Stimulated activated CD4-positive, alpha-beta T cell treated with anti-CD3 and anti-CD28 coated beads, TNF-alpha, amount 100 ng/mL, for 1 hour (primary cell): Measurements from ENCODE around the gene SLC5A5.
"Not testable (repeated sequence)": the region's sequence is repeated elsewhere in the genome, so short reads cannot be mapped to it uniquely, and the experiment has no call there.

Experiments used
- DNase-seq, 3 donors: peaks; one replicate each; pipeline ENCODE4 v3.0.0-alpha.2; 2020; ENCODE audit warnings: low read depth in 3 of 3, low spot score in 1 of 3

Gene SLC5A5

DNA sequence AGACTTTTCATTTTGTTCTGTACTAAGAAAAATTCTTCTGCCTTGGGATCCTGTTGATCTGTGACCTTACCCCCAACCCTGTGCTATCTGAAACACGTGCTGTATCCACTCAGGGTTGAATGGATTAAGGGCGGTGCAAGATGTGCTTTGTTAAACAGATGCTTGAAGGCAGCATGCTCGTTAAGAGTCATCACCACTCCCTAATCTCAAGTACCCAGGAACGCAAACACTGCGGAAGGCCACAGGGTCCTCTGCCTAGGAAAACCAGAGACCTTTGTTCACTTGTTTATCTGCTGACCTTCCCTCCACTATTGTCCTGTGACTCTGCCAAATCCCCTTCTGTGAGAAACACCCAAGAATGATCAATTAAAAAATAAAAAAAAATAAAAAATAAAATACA is 47.4 kb downstream of the SLC5A5 start:
- not testable (repeated sequence) for DNase-seq

DNA sequence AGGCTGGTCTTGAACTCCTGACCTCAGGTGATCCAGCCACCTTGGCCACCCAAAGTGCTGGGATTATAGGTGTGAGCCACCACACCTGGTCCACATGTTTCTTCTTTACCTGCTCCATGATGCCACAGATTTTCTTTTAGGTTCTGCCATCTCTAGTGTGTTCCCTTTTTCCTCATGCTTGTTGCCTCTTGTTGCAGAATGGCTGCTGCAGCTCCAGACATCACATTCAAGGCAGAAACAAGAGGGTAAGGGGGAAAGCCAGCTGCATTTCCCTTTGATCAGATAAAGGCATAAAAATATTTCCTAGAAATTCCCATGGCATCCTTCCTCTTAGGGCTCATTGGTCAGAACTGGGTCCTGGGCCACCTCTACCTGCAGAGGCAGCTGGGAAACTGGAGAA is 48.8 kb downstream of the SLC5A5 start:
- no peak for DNase-seq

DNA sequence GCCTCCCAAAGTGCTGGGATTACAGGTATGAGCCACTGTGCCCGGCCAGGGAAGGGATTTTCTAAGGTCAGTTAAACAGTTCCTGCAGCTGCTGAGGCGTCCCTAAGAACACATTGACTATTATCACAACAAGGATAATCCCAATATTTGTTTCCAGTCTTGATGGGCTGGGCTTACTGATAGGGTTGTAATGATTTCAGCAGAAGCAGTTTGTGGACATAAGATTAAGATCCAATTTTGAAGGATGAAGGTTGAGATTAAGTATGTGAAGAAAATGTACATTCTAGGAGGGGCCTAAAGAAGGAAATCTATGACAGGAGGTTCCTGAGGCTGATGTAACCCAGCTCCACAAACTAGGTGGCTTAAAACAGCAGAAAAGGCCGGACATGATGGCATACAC is 50.4 kb downstream of the SLC5A5 start:
- DNase-seq: no peak

DNA sequence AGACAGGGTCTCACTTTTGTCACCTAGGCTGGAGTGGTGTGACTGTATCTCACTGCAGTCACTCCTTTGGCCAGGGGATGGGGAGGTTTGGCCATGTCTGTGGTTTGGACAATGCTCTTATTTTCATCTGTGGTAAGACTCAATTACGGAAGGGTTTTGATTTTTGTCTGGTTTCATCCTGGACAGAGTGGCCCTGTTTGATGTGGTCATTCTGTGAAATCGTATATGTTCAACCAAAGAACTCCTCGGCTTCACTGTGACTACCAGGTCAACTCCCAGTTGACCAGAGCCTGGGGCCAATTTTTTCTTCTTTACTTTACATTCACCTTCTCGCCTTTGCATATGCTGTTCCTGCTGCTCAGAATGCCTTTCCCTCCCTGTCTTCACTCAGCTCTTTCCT is 54.3 kb downstream of the SLC5A5 start:
- DNase-seq: no peak

DNA sequence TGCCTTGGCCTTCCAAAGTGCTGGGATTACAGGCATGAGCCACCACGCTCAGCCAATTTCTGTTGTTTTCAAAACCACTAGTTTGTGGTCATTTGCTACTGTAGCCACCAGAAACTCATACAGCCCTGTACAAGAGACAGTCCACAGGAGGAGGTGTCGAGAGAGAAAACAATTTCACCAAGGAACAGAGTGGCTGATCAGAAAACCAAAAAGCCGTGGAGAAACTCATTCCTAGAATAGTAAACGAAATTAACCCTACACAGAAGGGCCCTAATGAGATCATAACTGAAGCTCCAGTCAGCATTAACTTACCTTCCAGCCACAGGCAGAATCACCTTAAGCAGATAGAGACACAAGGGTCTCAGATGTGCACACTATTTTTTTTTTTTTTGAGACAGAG is 57.3 kb downstream of the SLC5A5 start:
- DNase-seq: no peak

DNA sequence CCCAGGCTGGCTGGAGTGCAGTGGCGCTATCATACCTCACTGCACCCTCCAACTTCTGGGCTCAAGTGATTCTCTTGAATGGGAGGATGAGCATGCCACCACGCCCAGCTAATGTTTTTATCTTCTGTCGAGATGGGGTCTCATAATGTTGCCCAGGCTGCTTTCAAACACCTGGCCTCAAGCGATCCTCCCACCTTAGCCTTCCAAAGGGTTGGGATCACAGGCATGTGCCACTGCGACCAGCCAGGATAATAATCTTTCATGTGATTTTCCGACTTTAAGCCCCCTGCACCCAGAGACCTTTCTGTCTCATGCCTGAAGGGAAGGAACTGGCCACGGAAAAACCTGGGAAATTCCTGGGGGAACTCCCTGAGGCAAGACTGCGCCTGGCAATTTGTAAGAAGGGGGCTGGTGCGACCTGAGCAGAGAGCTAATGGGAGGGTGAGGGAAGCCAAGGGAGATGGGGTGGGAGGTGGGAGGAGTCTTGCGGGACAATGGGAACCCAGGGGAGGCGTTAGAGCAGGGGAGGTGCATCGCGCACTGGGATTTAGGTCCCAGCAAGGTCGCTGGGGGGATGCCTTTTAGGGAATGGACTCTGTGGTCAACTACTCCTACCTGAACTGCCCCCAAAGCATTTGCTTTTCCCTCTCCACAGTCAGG is 59.9 kb downstream of the SLC5A5 start:
- no peak for DNase-seq

DNA sequence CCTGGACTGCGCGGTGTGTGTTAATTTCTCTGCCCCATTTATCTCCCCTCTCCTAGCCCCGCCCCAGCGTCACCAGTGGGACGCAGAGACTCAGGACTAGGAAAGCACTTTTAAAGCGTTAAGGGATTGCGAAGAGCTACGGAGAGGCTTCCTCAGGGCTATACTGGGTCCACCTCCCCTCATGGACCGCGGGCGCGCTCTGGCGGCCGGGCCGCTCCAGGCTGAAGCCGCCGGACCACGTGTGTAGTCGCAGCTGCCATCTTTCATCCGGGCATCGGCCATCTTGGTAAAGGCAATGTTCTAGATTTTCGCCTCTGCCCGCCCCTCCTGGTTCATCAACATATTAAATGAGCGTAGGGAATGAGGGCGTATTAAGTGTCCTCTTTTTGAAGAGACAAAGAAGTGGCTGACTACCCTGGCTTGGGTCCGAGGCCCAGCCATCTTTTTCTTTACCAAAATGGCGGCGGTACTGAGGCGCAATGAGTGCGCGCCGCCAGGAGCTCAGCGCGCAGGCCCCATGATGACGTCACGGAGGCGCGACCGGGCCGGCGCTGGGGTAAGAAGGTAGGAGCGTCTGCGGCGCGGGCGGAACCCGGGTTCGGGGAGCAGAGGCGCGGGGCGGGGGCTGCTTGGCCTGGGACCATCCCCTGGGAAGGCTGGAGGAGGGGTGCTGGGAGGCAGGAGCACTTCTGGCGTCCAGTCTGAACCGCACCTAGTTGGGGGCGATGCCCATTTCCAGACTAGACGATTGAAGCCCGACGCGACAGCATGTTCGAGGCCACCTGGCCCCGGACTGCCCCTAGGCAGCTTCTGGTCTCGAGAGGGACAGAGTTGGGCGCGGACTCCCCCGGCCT is 61.0 kb downstream of the SLC5A5 start, which contains the start of gene CCDC124:
Gene CCDC124, plus strand, starts transcription at position 531 of the 854 bp plus-strand sequence. CDS start 3,406 bp downstream, outside the sequence.
- DNase-seq: peak; percentile 82 to 86 (median 85)

DNA sequence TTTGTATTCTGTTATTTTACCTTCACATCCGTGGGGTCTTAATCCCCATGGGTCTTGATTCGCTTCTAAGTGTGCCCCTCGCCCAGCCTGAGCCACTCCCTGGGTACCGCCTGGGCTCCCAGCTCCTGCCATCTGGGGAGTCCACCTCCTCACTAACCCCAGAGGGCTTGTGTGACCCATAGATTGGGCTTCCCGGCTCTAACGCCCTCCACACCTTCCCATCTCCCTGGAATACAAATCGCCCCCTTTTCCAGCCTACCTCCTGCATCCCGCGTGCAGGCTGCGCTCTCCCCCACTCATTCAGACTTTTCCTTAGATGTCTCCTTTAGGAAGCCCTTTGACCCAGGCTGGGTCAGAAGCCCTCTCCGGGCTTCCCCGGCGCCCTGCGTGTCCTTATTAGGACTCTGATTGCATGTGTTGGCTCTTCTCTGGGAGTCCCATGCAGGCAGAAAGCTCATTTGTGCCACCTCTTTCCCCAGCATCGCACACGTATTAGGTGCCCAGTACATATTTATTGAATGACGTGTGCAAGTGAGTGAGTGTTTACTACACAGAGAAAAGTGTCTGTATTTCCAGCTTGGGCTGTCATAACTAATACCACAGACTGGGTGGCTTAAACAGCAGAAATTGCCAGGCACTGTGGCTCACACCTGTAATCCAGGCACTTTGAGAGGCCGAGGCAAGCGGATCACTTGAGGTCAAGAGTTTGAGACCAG is 61.8 kb downstream of the SLC5A5 start:
- no peak for DNase-seq

DNA sequence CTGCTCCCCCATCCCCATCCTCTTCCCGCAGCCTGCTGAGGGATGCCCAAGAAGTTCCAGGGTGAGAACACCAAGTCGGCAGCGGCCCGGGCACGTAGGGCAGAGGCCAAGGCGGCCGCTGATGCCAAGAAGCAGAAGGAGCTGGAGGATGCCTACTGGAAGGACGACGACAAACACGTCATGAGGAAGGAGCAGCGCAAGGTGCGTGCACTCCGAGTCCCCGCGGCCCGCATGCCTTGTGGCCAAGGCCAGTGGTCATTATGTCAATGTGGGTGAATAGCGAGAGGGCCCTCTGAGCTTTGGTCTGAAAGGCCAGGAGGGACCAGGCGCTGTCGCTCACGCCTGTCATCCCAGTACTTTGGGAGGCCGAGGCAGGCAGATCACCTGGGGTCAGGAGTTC is 64.6 kb downstream of the SLC5A5 start:
- DNase-seq: no peak

DNA sequence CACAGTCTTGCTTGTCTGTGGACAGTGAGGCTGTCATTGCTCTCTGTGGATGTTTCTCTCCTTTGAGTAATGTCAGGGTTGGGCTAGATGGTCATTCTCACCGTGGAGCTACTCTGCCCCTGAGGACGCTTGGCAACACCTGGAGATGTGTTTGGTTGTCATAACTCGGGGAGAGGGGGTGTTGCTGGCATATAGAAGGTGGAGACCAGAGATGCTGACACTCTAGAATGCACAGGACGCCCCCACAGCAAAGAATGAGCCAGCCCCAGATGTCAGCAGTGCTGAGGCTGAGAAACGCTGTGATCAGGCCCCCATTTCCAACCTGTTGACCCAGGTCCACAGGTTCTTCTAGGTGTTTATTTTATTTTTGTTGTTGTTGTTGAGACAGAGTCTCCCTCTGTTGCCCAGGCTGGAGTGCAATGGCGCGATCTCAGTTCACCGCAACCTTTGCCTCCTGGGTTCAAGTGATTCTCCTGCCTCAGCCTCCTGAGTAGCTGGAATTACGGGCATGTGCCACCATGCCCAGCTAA is 65.7 kb downstream of the SLC5A5 start:
- DNase-seq: no peak

DNA sequence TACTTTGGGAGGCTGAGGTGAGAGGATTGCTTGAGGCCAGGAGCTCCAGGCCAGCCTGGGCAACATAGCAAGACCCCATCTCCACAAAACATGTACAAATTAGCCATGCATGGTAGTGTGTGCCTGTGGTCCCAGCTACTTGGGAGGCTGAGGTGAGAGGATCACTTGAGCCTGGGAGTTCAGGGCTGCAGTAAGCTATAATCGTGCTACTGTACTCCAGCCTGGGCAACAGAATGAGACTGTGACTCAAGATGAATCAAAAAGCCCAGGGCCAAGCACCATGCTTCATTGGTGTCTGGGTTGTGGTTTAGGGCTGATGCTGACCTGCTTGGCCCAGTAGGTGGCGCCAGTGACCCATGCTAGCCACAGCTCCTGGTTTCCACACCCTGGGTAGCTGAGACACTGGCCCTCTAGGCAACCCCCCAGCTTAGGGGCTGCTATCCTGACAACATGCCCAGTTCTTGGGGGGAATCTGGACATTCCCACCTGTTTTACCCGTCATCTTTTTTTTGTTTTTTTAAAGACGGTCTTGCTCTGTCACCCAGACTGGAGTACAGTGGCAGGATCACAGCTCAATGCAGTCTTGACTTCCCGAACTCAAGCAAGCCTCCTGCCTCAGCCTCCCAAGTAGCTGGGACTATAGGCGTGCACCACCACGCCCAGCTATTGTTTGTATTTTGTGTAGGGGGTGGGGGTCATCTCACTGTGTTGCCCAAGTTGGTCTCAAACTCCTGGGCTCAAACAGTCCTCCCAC is 66.5 kb downstream of the SLC5A5 start:
- peak; percentile 61 to 77 (median 72) for DNase-seq

DNA sequence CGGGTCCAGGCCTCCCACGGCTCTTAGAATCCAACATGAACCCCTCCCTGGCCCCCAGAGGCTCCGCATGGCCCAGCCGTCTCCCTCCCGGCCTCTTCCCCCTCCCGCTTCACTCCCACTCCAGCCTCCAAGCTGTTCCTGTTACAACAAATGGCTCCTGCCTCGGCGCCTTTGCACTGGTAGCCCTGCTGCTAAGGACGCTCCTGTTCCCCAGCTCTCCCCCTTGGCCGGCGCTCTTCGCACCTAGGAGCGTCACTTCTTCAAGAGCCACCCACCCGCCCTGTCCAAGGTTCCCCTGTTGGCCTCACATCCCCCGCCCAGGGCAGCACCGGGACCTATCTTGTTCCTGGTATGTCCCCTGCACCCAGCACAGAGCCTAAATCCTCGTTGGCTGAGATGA is 70.4 kb downstream of the SLC5A5 start:
- no peak for DNase-seq

DNA sequence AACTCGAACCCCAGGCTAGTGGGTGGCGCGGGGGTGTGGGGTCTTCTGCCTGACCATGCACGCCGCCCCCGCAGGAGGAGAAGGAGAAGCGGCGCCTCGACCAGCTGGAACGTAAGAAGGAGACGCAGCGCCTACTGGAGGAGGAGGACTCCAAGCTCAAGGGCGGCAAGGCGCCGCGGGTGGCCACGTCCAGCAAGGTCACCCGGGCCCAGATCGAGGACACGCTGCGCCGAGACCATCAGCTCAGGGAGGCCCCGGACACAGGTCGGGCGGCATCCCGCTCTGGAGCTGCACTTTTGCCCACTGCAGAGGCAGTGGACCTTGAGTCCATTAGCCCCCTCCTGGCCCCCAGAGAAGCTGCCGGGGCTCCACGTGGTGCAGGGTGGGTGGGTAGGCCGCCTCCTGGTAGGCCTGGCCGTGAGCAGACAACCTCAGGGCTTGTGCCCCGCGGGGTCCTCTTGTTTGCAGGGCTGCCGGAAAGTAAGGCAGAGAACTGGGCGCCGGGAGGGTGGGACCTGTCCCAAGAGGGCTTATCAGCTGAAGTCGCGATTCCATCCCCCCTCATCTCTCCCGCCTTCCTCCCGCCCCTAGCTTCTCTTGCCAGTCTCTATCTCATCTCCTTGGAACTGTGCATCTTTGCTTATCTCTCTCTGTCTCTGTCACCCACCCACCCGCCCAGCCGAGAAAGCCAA is 71.0 kb downstream of the SLC5A5 start:
- DNase-seq: no peak

DNA sequence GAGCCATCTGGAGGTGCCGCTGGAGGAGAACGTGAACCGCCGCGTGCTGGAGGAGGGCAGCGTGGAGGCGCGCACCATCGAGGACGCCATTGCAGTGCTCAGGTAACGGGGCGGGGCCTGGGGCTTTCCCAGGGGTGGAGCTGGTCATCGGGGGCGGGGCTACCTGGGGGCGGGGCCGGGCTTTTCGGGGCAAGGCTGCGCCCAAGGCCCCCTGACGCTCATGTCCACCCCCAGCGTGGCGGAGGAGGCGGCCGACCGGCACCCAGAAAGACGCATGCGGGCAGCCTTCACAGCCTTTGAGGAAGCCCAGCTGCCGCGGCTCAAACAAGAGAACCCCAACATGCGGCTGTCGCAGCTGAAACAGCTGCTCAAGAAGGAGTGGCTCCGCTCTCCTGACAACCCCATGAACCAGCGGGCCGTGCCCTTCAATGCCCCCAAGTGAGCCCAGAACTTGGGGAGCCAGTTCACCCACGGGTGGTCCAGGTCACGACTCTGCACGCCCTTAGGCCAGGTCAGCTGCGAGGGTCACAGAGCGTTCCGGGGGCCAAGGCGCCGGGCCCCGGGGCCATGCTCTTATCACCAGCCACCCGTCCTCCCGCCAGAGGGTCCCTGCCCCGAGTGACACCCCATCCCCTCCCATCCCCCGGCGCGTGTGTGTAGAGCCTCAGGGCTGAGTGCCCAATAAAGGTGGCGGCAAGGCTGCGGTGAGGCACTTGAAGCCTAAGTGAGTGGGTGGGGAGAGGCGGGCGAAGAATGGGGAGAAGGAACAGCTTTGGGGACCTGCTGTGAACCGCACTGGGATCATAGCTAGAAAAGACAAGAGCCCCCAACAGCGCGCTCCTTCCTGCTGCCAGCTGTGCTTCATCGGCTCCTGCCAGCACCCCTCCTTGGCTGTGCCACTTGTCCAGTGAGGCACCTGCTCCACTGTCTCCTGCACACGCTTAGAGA is 71.8 kb downstream of the SLC5A5 start:
- DNase-seq: no peak

DNA sequence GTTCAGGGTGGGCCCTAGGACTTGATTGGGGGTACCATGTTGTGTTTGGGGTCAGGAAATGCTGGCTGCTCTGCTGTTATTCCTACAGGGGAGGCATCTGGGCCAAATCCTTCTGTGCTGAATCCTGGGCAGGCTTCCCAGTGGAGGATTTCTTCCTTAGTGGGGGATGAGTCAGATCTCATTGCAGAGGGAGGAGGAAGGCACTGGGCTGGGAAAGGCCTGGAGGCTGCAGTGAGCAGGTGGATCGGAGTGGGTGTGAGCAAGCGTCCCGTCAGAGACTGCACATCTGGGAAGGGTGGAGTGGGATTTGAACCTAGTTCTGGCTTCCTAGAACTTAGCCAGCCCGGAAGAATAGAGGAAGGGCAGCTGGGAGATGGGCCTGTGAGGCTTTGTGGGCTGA is 72.6 kb downstream of the SLC5A5 start:
- DNase-seq: no peak
